OCI-LY7 (cell line): Measurements from ENCODE around the gene ORMDL2. TPM values are rescaled to one million over a fixed set of nuclear protein-coding genes. Genes with fewer than 3 reads are reported as not detected.

ENCODE experiments used
- BruUV-seq: library from RNA; stranded (reverse); fragments of 400-500 nt; replicated peaks from 2 replicates; lab custom pipeline; 2021; lab: Mats Ljungman, UMichigan
- CTCF ChIA-PET: fragments of 300-600 bp; sonication (Branson Sonifier 250); formaldehyde crosslinking; loops from one replicate; lab custom pipeline; 2022; ENCODE audit warnings: antibody characterized with exemption; ENCODE audit not compliant: unreplicated experiment; lab: Charles Lee
- POLR2A ChIA-PET: fragments of 300-600 bp; sonication (Branson Sonifier 250); formaldehyde crosslinking; loops from one replicate; lab custom pipeline; 2022; ENCODE audit warnings: antibody characterized with exemption; lab: Charles Lee
- DNase-seq: peaks from one replicate; pipeline ENCODE4 v3.0.0-alpha.2; 2015; ENCODE audit warnings: low spot score
- H2AFZ ChIP-seq: fragments of 200-600 bp; sonication (generic), shearing (Covaris generic); 2 replicates; pipeline ENCODE4 v1.6.1; 2014; ENCODE audit warnings: mild to moderate bottlenecking, antibody characterized with exemption, low read length, moderate library complexity
- H3K27ac ChIP-seq: fragments of 200-600 bp; sonication (generic); 2 replicates; pipeline ENCODE4 v1.5.1; 2014; ENCODE audit warnings: mixed run types, low read depth, mild to moderate bottlenecking, moderate library complexity, low read length, inconsistent platforms; ENCODE audit not compliant: poor library complexity, severe bottlenecking
- H3K36me3 ChIP-seq: fragments of 200-600 bp; sonication (generic); 2 replicates; pipeline ENCODE4 v1.6.1; 2014; ENCODE audit warnings: mild to moderate bottlenecking, antibody characterized with exemption, low read length, moderate library complexity, mixed read lengths; ENCODE audit not compliant: insufficient read depth
- H3K4me1 ChIP-seq: fragments of 200-600 bp; sonication (generic); 2 replicates; pipeline ENCODE4 v1.5.1; 2014; ENCODE audit warnings: mild to moderate bottlenecking, low read length; ENCODE audit not compliant: insufficient read depth, poor library complexity, severe bottlenecking
- H3K4me2 ChIP-seq: fragments of 200-600 bp; sonication (generic); 2 replicates; pipeline ENCODE4 v1.6.1; 2014; ENCODE audit warnings: mild to moderate bottlenecking, low read length
- H3K4me3 ChIP-seq: fragments of 200-600 bp; sonication (generic); 2 replicates; pipeline ENCODE4 v1.5.1; 2014; ENCODE audit warnings: mild to moderate bottlenecking, low read depth, low read length; ENCODE audit not compliant: poor library complexity, severe bottlenecking
- H3K79me2 ChIP-seq: fragments of 200-600 bp; sonication (generic); 2 replicates; pipeline ENCODE4 v1.6.1; 2016; ENCODE audit warnings: low read depth, mild to moderate bottlenecking, low read length, moderate library complexity, mixed read lengths; ENCODE audit not compliant: insufficient read depth
- H3K9me2 ChIP-seq: fragments of 200-600 bp; sonication (generic); 2 replicates; pipeline ENCODE4 v1.6.1; 2016; ENCODE audit warnings: mild to moderate bottlenecking, low read length, mixed read lengths; ENCODE audit not compliant: insufficient read depth
- H3K9me3 ChIP-seq: fragments of 200-600 bp; sonication (generic); 2 replicates; pipeline ENCODE4 v1.6.1; 2014; ENCODE audit warnings: mild to moderate bottlenecking, mixed run types, low read length, mixed read lengths
- H4K20me1 ChIP-seq: fragments of 200-600 bp; sonication (generic); 2 replicates; pipeline ENCODE4 v1.6.1; 2014; ENCODE audit warnings: mild to moderate bottlenecking, antibody characterized with exemption, low read length, moderate library complexity, mixed read lengths; ENCODE audit not compliant: insufficient read depth
- CTCF ChIP-seq: fragments of 200-600 bp; sonication (generic); conservative IDR thresholded peaks from 2 replicates; pipeline ENCODE4 v1.5.1; 2014; ENCODE audit warnings: mild to moderate bottlenecking, antibody characterized with exemption, low read length, moderate library complexity, mixed read lengths
- EZH2phosphoT487 ChIP-seq: fragments of 200-600 bp; sonication (generic); IDR thresholded peaks from 2 replicates; pipeline ENCODE4 v1.6.1; 2018; ENCODE audit warnings: low read depth, borderline replicate concordance, mild to moderate bottlenecking, mixed run types, antibody characterized with exemption, low read length, moderate library complexity, mixed read lengths
- intact Hi-C: fragments of 100-400 bp; cut with micrococcal nuclease; formaldehyde crosslinking; loops from one replicate; pipeline ENCODE4 v1.10.0; 2022; ENCODE audit not compliant: unreplicated experiment
- total RNA-seq, 2 experiments: library from RNA; depleted of rRNA in 1 of 2; stranded (reverse); fragments of >200 nt in 1 of 2; shearing (Covaris generic) in 1 of 2; gene quantifications; 2 replicates each; pipeline ENCODE4 v1.2.3, GENCODE V29; 2014 to 2022

Gene ORMDL2
- total RNA-seq, 2 experiments from 2014 or later = 20.0 to 27.1 TPM

DNA sequence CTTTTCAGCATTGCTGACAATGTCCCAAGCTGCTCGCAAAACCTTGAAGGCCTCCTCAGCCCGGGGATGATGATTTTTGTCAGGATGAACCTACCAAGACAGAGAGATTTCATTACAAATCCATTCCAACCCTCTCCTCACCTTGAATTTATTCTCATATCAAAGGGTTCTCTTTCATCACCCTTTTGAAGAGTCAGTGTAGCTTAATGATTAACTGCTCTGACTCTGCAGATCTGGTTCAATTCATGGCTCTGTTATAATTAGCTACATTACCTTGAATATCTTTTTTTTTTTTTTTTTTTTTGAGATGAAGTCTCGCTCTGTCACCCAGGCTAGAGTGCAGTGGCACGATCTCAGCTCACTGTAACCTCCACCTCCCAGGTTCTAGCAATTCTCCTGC, 5.6 kb downstream of the ORMDL2 start:
- Histone ChIP-seq H3K4me2 (0 out of 2 replicates have a peak overlapping the region, but pooled peaks have one; percentile 7), H3K9me3 (no peaks in the 10 kb centered on the region), H3K4me3 (no peak overlapping the region), H2AFZ (no peak overlapping the region), H3K4me1 (peaks cover 47% of the 10 kb centered on the region), H3K79me2 (peaks cover 57% of the 10 kb centered on the region), H3K36me3 (peaks cover 84% of the 10 kb centered on the region), H3K27ac (peak overlapping the region; percentile 12), H4K20me1 (peaks cover 6% of the 10 kb centered on the region; the same call in 1 of the 2 replicates), H3K9me2 (no peaks in the 10 kb centered on the region)
- BruUV-seq = no TSS peak
- TF ChIP-seq EZH2phosphoT487 = no peak
- no peak for TF ChIP-seq CTCF
- ChIA-PET CTCF (interaction anchor here (0.6 kb wide), 2 partner anchors 76 to 82 kb away, joined by 3 to 4 read pairs; no protein-coding TSS in a partner anchor), POLR2A (interaction anchor here (0.6 to 1.3 kb wide), 5 partner anchors 76 to 1770 kb away, joined by 3 to 9 read pairs (median 4); partner anchors contain the start of gene HOXC4)
- intact Hi-C loops = no loop called here
- DNase-seq = no peak

DNA sequence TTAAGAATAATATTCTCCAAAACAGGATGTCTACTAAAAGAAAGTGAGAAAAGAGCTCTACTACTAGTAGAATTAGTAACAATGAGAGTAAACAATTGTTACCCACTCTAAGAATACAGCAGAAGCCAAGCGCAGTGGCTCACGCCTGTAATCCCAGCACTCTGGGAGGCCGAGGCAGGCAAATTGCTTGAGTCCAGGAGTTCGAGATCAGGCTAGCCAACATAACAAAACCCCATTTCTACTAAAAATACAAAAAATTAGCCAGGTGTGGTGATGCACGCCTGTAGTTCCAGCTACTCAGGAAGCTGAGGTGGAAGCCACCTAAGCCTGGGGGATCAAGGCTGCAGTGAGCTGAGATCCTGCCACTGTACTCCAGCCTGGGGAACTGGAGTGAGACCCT, 6.9 kb downstream of the ORMDL2 start:
- TF ChIP-seq CTCF = no peak
- no peak for TF ChIP-seq EZH2phosphoT487
- Histone ChIP-seq H2AFZ (no peak overlapping the region), H4K20me1 (no peaks in the 10 kb centered on the region), H3K4me3 (peak overlapping the region; percentile 96), H3K4me1 (peaks cover 38% of the 10 kb centered on the region), H3K9me2 (no peaks in the 10 kb centered on the region), H3K79me2 (peaks cover 55% of the 10 kb centered on the region), H3K27ac (peak overlapping the region; percentile 44), H3K4me2 (peak overlapping the region; percentile 96), H3K36me3 (peaks cover 71% of the 10 kb centered on the region), H3K9me3 (no peaks in the 10 kb centered on the region)
- CTCF ChIA-PET = interaction anchor here (0.5 to 0.7 kb wide), 3 partner anchors 158 to 171 kb away, joined by 3 to 12 read pairs (median 3); no protein-coding TSS in a partner anchor
- DNase-seq = no peak
- POLR2A ChIA-PET = interaction anchor here (0.6 to 1.3 kb wide), 4 partner anchors 60 to 1263 kb away, joined by 3 to 5 read pairs (median 3); no protein-coding TSS in a partner anchor
- intact Hi-C loops = no loop called here
- BruUV-seq = no TSS peak

- BruUV-seq = TSS peak; percentile 67
- peaks cover 48% of the 10 kb centered on the region for H3K4me1 ChIP-seq
Measured at GRCh38 chr12:55827806-55828205, 10.0 kb downstream of the ORMDL2 start.

More at GRCh38 chr12:55827806-55828205, 10.0 kb downstream of the ORMDL2 start:
- Histone ChIP-seq H3K4me3 (peak overlapping the region; percentile 96), H3K27ac (peak overlapping the region; percentile 80), H3K4me2 (peak overlapping the region; percentile 96), H4K20me1 (no peaks in the 10 kb centered on the region), H3K79me2 (peaks cover 64% of the 10 kb centered on the region), H2AFZ (no peak overlapping the region), H3K9me3 (no peaks in the 10 kb centered on the region), H3K9me2 (no peaks in the 10 kb centered on the region), H3K36me3 (peaks cover 40% of the 10 kb centered on the region)
- ChIA-PET POLR2A (interaction anchor here (0.7 to 3.6 kb wide), 4 partner anchors 10 to 290 kb away, joined by 3 to 49 read pairs (median 12); partner anchors contain the start of genes ORMDL2, PYM1, SARNP and ZC3H10), CTCF (interaction anchor here (1.3 kb wide), 2 partner anchors 98 to 100 kb away, joined by 3 to 7 read pairs; partner anchors contain the start of gene PYM1)
- TF ChIP-seq CTCF = no peak
- TF ChIP-seq EZH2phosphoT487 = no peak
- intact Hi-C loops = no loop called here
- no peak for DNase-seq
